Stimulated activated naive CD4-positive, alpha-beta T cell (primary cell): ENCODE measurements around the gene BIRC2.

Experiments
- DNase-seq, 6 experiments: peaks; one replicate each; lab custom pipeline; 2025; lab: John Stamatoyannopoulos, UW

The BIRC2 gene

GRCh38 chr11:102346748-102347461 lies at the start of gene BIRC2:
BIRC2 (plus strand) TSS chr11:102347214; CDS start chr11:102349855, 2,641 bp downstream.
- DNase-seq = peak; percentile 90 to 93 (median 92)

- DNase-seq = peak; percentile 24 to 71 (median 52)
Measured at GRCh38 chr11:102300837-102301236, 46.2 kb upstream of the BIRC2 start.

DNA sequence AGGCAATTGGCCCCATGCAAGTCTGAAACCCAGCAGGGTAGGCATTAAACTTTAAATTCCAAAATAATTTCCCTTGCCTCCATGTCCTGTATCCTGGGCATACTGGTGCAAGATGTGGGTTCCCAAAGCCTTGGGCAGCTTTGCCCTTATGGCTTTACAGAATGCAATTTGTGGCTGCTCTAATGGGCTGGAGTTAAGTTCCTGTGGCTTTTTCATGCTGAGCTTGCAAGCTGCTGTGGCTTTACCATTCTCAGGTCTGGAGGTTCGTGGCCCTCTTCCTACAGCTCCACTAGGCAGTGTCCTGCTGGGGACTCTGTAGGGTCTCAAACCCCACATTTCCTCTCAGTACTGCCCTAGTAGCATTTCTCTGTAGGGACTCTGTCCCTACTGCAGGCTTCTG lies 44.8 kb upstream of the BIRC2 start:
- no peak for DNase-seq

- no peak for DNase-seq
Measured at GRCh38 chr11:102304686-102305085, 42.3 kb upstream of the BIRC2 start.

GRCh38 chr11:102305352-102306047 lies 41.5 kb upstream of the BIRC2 start:
- DNase-seq = no peak

DNA sequence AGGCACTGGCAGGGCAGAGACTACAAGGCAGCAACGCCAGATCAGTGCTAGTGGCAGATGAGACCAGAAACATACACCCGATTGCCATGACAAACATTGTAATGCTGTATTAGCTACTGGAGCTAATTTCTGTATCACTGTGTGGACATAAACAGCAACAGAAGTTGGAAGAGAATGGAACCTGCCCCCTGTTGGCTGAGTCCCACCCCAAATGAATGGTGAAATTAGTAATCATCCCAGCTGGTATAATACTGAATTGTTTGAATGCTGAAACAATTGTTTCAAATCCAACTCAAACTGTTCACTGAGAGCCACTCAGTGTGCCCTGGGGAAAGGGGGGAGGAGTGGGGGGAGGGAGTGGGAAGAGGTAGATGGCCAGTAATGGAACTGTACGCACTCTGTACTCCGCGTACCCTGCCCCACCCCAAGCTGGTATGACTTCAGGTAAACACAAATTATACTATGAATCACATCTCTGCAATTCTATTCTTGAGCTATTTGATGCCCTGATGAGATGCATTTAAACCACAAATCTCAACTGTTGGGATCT lies 40.9 kb upstream of the BIRC2 start:
- peak in 1 of 6 experiments; percentile 39 for DNase-seq

DNA sequence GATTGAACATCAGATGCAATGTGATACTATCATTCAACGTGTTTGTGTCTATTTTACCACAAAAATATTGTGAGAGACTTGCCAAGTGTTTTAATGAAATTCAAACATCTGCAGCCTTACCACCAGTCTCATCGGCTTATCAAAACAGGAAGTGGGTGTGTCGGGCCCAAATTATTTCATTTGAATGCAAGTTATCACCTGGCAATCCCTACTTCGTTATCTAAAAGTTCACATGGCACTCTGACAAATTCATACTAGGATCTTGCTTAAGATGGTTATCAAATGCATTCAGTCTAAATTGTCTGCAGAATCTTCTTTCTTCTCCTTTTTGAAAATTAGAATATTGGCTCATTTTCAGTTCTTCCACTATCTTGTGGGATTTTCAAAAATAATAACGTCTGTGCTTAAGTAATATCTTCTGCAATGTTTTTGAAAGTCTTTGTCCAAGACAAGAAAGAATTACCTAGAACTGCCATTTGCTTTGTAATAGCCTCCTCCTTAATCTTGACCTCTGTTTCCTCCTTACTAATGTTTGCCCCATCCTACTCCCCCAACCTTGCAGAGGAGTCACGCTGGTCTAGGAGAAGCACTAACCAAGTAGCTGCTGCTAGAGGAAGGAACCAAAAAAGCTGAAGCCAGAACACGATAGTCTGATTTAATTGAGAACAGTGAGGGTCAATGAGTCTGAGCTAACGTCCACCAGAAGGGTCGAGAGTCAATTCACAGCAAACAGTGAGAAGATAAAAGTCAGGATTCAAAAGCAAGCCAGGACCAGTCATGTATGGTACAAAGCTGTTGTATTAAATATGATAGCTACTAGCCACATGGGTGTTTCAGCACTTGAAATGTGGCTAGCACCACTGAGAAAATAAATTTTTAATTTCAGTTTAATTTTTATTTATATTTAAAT lies 39.9 kb upstream of the BIRC2 start:
- DNase-seq = peak in 5 of 6 experiments; percentile 29 to 74 (median 71)

DNA sequence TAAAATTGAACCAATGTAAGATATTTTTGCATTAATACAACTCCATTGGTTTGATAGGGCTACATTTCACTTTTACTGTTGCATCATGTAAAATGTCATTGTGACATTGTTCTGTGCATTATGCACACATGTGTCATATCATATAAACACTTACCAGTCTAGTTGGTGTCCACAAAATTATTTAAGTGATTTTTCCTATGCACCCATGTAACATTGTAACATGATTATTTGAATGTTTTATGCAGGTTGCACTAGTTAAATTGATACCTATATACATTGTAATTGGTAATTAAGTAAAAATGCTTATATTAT lies 39.3 kb upstream of the BIRC2 start:
- DNase-seq = no peak

DNA sequence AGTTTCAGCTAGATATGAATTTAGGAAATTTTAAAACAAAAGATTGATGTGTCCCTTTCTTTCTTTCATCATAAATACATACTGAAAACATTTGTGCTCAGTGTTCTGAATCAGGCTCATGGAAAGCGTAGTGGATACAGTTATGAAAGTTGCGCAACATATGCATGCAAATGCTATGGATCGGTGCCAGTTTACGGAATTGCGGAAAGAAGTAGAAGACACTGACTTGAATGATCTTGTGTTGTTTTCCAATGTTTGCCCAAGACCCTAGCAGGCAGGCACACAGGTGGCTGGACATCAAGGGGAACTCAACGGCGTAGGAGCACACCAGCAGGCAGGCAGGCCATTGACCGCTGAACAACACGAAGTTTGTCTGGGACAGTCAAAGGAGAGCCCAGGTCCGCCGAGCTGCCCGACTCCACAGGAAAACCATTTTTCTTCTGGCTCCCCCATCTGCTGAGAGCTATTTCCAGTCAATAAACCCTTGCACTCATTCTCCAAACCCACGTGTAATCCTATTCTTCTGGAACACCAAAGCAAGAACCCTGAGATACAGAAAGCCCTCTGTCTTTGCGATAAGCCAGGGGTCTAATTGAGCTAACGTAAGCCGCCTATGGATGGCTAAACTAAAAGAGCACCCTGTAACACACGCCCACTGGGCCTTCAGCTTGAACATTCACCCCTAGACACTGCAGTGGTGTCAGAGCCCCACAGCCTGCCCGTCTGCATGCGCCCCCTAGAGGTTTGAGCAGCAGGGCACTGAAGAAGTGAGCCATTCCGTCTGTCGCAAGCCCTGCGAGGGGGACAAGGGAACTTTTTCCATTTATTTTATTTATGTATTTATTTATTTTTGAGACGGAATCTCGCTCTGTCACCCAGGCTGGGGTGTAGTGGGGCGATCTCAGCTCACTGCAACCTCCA lies 37.1 kb upstream of the BIRC2 start:
- no peak for DNase-seq

DNA sequence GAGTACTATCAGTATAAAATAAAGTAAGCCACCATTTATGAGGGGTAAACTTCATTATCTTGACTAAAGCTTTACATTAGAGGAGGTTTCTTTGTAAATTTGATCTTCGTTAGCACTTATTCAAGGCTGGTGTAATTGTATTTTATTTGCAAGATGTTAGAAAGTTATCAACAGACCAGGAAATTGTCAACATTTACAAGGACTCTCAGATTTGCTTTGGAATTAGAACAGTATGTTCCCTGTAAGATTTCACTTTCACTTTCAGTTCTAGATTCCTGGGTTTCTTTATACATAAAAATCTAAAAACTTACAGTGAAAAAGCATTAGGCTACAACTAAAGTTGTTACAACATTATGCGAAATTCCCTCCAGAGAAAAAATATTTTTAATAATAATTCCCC lies 34.3 kb upstream of the BIRC2 start:
- DNase-seq = peak in 1 of 6 experiments; percentile 12

DNA sequence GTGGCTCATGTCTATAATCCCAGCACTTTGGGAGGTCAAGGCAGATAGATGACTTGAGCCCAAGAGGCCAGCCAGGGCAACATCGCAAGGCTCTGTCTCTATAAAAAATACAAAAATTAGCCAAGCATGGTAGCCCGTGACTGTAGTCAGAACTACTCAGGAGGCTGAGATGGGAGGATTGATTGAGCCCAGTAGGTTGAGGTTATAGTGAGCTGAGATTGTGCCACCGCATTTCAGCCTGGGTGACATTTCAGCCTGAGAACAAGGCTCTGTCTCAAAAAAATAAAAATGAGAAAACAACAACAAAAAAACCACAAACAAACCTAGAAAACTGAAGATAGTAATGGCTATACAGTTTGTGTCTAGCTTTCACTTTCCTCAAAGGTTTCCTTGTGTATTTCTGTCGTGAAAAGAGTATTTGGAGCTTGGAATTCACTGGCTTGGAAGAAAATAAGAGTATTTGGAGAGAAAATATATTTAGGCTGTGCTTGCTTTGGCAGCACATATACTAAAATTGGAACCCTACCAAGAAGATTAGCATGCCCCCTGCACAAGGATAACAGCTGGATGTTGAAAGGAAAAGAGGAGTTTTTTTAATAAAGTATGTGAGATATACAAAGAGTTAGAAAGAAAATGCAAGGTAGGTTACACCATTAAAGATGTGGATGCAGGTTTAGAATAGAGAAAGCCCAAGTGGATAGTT lies 33.6 kb upstream of the BIRC2 start:
- no peak for DNase-seq

GRCh38 chr11:102314784-102315183 lies 32.2 kb upstream of the BIRC2 start:
- no peak for DNase-seq

- DNase-seq = peak in 1 of 6 experiments; percentile 29
Measured at GRCh38 chr11:102316346-102316904, 30.6 kb upstream of the BIRC2 start.

- DNase-seq = peak; percentile 82 to 95 (median 92)
Measured at GRCh38 chr11:102317099-102317767, 29.8 kb upstream of the BIRC2 start, which contains the start of gene BIRC3. BIRC3 (plus strand) TSS chr11:102317484; CDS start chr11:102324510, 7,026 bp downstream.

- DNase-seq = no peak
Measured at GRCh38 chr11:102317768-102318103, 29.3 kb upstream of the BIRC2 start.

GRCh38 chr11:102318469-102318868 lies 28.5 kb upstream of the BIRC2 start:
- peak; percentile 17 to 54 (median 20) for DNase-seq

DNA sequence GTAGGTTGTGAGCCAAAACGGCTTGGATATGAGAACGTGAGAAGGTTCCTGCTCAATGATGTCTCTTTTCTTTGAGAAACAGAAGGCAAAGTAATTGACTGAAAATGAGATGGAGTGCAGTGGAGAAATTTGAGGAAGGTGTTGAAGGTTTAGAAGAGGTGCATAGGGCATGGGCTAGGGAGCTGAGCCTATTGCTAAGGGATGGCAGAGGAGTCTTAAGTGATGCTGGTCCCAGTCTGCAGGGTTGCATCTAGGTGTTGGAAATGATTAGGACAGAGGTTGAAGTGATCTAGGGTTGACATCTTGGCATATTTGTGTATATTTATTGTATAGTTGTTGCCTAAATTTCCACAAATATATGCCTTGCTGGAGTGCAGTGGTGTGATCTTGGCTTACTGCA lies 27.5 kb upstream of the BIRC2 start:
- DNase-seq = no peak

- DNase-seq = no peak
Measured at GRCh38 chr11:102320188-102320587, 26.8 kb upstream of the BIRC2 start.

DNA sequence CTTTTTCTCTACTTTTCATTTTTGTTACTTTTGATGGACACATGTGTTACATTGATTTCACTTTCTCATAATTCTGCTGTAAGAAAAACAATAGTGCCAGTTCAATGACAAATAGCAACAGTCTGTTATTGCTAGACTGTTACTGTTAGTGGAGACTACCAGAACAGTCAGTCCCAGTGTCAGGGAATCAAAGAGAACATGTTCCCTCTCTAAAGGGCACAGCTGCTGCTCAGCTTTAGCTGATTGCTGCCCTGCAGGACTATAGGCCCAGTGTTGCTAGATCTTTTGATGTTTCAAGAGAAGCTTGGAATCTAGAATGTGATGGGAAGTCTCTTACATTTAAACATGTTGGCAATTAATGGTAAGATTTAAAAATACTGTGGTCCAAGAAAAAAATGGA lies 26.3 kb upstream of the BIRC2 start:
- no peak for DNase-seq

- peak in 1 of 6 experiments; percentile 10 for DNase-seq
Measured at GRCh38 chr11:102322560-102322959, 24.5 kb upstream of the BIRC2 start.
